PC-9 (cell line): Measurements from ENCODE around the gene WSCD2.

Experiments used
- CTCF ChIP-seq: fragments of 200-600 bp; sonication (generic); conservative IDR thresholded peaks from 2 replicates; pipeline ENCODE4 v1.6.1; 2017; ENCODE audit warnings: mixed run types, antibody characterized with exemption, mild to moderate bottlenecking, moderate library complexity
- EZH2 ChIP-seq: fragments of 200-600 bp; sonication (generic); IDR thresholded peaks from 2 replicates; pipeline ENCODE4 v1.8.0; 2017; ENCODE audit warnings: antibody characterized with exemption, low read depth

GRCh38 chr12:108260039-108260438 is 131.0 kb downstream of the WSCD2 start:
- no peak for TF ChIP-seq CTCF
- no peak for TF ChIP-seq EZH2
